Central memory CD8-positive, alpha-beta T cell (primary cell): ENCODE results near the gene ALDH1L1.

Experiments
- ATAC-seq: fragments of 150-1000 bp; cut with Tn5 transposase; replicated peaks from 2 replicates; pipeline ENCODE4 v1.10.0; 2022; ENCODE audit warnings: mild to moderate bottlenecking, moderate FRiP score, moderate number of reproducible peaks; ENCODE audit not compliant: poor library complexity, severe bottlenecking; ENCODE audit errors: extremely low read depth
- DNase-seq, 2 donors: peaks; one replicate each; pipeline ENCODE4 v3.0.0; 2021; ENCODE audit warnings: low spot score in 2 of 2
- H3K27ac Mint-ChIP-seq: one replicate; pipeline ENCODE4 v1.8.0; 2022; ENCODE audit warnings: low read depth, mild to moderate bottlenecking, moderate library complexity, mixed read lengths
- H3K27me3 Mint-ChIP-seq: one replicate; pipeline ENCODE4 v1.8.0; 2022; ENCODE audit warnings: mixed read lengths
- H3K36me3 Mint-ChIP-seq: one replicate; pipeline ENCODE4 v1.8.0; 2022; ENCODE audit warnings: mild to moderate bottlenecking, moderate library complexity, mixed read lengths; ENCODE audit not compliant: insufficient read depth
- H3K4me1 Mint-ChIP-seq: one replicate; pipeline ENCODE4 v1.8.0; 2022; ENCODE audit warnings: mixed read lengths
- H3K4me3 Mint-ChIP-seq: one replicate; pipeline ENCODE4 v1.8.0; 2022; ENCODE audit warnings: mild to moderate bottlenecking, moderate library complexity, mixed read lengths
- H3K9me3 Mint-ChIP-seq: one replicate; pipeline ENCODE4 v1.8.0; 2022; ENCODE audit warnings: mixed read lengths

ALDH1L1 gene

DNA sequence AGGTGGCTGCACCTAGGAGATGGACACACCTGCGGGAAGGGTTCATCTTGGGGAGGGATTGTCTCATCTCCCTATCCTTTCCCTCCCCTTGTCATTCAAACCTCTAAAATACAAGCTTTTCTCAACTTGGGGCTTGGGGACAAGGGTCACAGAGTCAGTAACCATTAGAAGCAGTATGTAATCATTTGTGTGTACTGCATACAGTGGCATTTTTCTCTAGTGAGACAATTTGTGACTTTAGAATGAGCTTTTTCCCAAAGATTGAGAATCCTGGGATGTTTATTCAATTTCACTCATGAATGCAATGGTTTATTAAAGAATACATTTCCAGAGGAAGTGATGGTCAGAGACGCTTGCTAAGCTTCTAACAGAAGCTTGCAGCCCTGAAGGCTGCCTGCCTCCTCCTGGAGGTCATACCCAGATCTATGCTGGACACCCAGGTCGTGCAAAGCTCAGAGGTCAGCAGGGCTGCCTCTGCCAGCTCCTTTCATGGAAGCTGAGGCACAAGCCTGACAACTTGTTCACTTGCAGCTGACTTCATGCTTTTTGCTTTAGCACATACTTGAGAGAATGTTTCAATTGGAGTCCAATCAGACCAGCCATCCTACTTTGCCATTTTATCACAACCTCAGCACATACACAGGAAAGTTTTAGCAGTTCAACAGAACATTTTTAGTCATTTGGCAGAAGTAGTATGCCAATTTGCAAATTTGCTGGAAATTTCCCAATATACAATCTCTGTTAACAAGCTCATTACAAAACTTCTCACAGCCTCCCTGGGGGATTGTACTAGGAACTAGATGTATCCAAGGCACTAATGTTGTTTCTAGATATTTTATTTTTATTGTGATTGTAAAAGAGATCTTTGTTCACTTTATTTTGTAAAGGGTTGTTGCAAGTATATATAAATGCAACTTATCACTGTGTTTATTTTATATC is 25.6 kb upstream of the ALDH1L1 start:
- peaks cover 68% of the 10 kb centered on the region for H3K27me3 Mint-ChIP-seq
- no peak for ATAC-seq
- H3K4me1 Mint-ChIP-seq, result no peaks in the 10 kb centered on the region
- DNase-seq, result no peak
- no peak overlapping the region for H3K4me3 Mint-ChIP-seq
- no peaks in the 10 kb centered on the region for H3K36me3 Mint-ChIP-seq
- no peaks in the 10 kb centered on the region for H3K9me3 Mint-ChIP-seq
- no peak overlapping the region for H3K27ac Mint-ChIP-seq

DNA sequence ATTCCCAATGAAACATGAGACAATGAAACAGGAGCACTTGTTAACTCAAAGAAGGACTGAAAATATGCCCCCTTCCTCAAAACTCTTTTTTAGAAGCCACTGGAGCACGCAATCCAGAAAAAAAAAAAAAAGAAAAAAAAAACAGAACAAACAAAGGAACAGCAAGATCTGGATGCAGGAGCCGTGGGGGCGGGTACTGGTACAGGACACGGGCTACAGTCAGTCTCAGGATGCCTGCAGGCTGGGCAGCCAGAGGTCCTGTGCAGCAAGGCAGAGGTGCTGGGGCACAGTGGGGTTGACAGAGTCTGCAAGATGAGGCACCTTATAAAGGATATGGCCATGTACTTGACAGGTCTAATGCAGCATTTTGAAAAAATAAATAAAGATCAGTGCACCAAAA is 22.3 kb upstream of the ALDH1L1 start:
- Mint-ChIP-seq H3K27me3 (peaks cover 45% of the 10 kb centered on the region), H3K27ac (no peak overlapping the region), H3K4me1 (no peaks in the 10 kb centered on the region), H3K36me3 (no peaks in the 10 kb centered on the region), H3K9me3 (no peaks in the 10 kb centered on the region), H3K4me3 (no peak overlapping the region)
- ATAC-seq (no peak), DNase-seq (no peak)

DNA sequence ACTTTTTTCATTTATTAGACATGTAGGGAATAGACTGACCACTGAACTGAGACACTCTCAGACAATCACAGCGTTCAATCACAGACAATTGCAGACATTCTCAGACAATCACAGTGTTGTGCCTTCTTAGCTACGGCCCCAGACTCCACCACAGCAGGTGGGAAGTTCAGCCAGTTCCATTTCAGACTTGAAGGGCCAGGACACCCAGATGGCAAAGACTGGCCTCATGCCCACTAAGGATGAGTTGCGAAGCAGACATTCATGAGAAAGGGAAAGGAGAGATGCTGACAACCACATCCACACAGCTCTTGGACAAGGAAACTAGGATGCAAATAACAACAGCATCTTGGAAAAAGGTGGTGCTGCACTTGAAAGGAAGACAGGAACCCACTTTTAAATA is 21.9 kb upstream of the ALDH1L1 start:
- ATAC-seq (no peak), DNase-seq (no peak)
- H3K9me3 Mint-ChIP-seq, result no peaks in the 10 kb centered on the region
- H3K4me3 Mint-ChIP-seq, result no peak overlapping the region
- no peaks in the 10 kb centered on the region for H3K4me1 Mint-ChIP-seq
- H3K27me3 Mint-ChIP-seq, result peaks cover 45% of the 10 kb centered on the region
- H3K27ac Mint-ChIP-seq, result no peak overlapping the region
- H3K36me3 Mint-ChIP-seq, result no peaks in the 10 kb centered on the region

DNA sequence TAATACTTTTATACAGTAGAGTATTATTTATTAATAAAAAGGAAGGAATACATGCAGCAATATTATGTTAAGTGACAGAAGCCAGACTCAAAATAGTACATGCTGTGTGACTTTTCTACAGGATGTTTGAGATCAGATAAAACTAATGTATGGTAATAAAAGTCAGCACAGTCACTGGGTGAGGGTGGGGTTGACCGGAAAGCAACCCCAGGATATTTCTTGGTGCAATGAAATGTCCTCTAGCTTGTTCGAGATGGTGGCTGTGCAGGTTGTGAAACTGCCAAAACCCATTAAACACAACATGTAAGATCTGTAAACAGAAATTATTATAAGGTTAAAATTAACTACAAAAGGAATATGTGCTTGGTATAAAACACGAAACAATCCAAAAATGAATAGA is 20.8 kb upstream of the ALDH1L1 start:
- Mint-ChIP-seq H3K4me3 (no peak overlapping the region), H3K9me3 (no peaks in the 10 kb centered on the region), H3K27me3 (peaks cover 45% of the 10 kb centered on the region), H3K36me3 (no peaks in the 10 kb centered on the region), H3K4me1 (no peaks in the 10 kb centered on the region), H3K27ac (no peak overlapping the region)
- ATAC-seq (no peak), DNase-seq (no peak)

DNA sequence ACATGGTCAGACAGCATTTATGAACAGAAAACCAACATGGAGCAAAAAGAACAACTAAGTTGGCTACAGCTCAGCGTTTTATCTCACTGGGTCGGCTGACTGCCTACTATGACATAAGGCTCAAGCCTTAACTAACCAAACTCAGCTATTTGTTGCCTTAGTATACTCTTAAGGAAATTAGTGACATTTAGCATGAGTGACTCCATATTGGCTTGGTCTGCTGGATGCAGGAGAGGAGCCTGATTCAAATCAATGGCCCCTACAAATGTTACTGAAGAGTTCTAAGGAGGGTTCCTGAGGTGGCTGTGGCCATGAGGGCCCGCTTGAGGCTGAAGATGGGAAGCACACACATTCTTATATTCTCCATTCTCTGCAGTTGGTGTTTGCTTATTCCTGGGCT is 20.1 kb upstream of the ALDH1L1 start:
- Mint-ChIP-seq H3K27ac (no peak overlapping the region), H3K27me3 (peaks cover 45% of the 10 kb centered on the region), H3K4me3 (no peak overlapping the region), H3K36me3 (no peaks in the 10 kb centered on the region), H3K4me1 (no peaks in the 10 kb centered on the region), H3K9me3 (no peaks in the 10 kb centered on the region)
- no peak for DNase-seq
- no peak for ATAC-seq

DNA sequence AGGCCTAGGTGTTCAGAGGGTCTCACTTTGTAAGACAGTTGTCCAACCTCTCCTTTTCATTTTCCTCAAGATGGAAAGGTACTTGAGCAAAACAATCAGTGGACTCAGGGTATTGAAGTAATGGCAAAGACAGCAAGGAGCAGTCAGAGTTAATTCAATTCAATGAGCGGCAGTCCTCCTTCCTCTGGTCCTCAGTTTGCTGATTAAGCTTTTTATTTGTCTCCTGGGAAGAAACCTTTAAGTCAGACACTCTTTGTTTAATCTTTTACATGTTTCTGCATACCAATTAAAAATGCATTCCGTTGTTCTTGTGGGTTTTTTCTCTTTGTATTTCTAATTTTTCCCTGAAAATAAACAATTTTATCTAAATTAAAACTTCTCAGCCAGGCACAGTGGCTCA is 18.9 kb upstream of the ALDH1L1 start:
- Mint-ChIP-seq H3K4me1 (no peaks in the 10 kb centered on the region), H3K4me3 (no peak overlapping the region), H3K27ac (no peak overlapping the region), H3K36me3 (no peaks in the 10 kb centered on the region), H3K9me3 (no peaks in the 10 kb centered on the region), H3K27me3 (peaks cover 34% of the 10 kb centered on the region)
- no peak for DNase-seq
- no peak for ATAC-seq

DNA sequence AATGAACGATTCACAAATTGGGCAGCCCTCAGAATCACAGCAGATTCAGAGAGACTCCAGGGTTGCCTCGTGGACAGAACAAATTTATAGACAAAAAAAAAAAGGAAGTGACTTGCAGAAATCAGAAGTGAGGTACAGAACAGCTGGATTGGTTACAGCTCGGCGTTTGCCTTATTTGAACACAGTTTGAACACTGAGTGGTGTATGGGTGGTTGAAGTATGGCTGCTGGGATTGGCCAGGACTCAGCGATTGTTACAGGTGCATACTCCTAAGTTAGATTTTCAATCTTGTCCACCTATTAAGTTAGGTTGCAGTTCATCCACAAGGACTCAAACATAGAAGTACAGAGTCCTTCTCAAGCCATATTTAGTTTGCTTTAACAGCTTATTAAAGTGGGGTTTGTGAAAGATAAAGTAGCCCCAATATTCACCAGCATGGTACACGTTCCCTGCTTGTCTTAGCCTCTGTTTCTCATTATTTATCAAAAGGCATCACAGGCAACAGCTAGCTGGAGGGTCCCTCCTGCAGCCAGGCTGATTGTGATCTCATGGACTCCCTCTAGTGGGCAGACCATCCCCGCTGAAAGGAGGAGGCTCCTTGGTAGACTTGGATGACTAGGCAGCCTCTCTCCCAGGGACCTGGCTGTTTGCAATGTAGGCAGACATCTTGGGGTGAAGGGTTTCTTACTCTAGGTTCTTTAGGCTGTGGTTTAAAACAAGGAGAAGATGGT is 17.6 kb upstream of the ALDH1L1 start:
- Mint-ChIP-seq H3K27me3 (peaks cover 21% of the 10 kb centered on the region), H3K4me1 (no peaks in the 10 kb centered on the region), H3K9me3 (no peaks in the 10 kb centered on the region), H3K27ac (no peak overlapping the region), H3K4me3 (no peak overlapping the region), H3K36me3 (no peaks in the 10 kb centered on the region)
- ATAC-seq (peak; percentile 46), DNase-seq (peak in 1 of 2 donors; percentile 20)

DNA sequence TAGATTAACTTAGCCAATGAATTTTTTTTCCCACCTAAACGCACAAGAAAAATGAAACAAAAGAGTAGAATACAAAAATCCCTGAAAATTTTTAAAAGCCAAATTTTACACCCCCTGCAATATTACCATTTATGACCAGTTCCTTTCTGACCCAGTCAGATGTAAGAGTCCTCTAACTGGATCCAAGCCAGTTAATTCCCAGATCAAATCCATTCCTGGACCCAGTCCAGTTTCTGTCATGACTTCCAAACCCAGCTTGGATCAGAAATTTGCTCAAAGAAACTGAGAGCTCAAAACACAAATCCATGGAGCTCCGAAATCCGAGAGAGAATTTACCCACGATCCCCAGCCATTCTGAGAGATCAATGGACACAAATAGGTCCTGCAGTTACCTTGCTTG is 17.0 kb upstream of the ALDH1L1 start:
- H3K36me3 Mint-ChIP-seq, result no peaks in the 10 kb centered on the region
- no peaks in the 10 kb centered on the region for H3K9me3 Mint-ChIP-seq
- no peak overlapping the region for H3K27ac Mint-ChIP-seq
- H3K27me3 Mint-ChIP-seq, result peaks cover 14% of the 10 kb centered on the region
- H3K4me3 Mint-ChIP-seq, result no peak overlapping the region
- no peak for ATAC-seq
- DNase-seq, result no peak
- no peaks in the 10 kb centered on the region for H3K4me1 Mint-ChIP-seq

DNA sequence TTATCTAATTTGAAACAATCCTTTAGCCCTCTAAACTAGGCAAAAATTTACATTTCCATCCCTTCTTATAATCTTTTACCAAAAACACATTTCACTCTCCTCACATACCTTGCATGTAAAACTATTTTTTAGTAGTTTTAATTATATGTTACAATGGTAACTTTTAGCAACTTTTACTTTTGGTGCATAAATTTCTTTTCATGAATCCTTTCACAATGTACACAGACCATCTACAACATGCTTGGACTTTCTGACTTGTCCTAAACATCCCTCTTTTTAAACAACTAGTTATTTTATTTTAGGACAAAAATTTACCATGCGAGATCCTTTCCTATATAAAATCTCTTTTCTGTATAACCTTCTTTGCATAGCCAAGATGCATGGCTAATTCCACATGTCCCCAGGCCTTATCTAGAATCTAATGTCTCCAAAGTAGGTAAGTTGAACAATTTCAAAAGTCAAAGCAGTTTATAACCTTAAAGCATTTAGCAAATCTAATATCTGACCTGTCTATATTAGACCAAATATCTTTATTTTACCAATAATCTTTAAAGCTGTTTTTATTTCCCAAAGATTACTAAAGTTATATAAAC is 14.4 kb upstream of the ALDH1L1 start:
- ATAC-seq (no peak), DNase-seq (no peak)
- Mint-ChIP-seq H3K9me3 (no peaks in the 10 kb centered on the region), H3K27me3 (peaks cover 1% of the 10 kb centered on the region), H3K4me1 (no peaks in the 10 kb centered on the region), H3K27ac (no peak overlapping the region), H3K4me3 (no peak overlapping the region), H3K36me3 (no peaks in the 10 kb centered on the region)

DNA sequence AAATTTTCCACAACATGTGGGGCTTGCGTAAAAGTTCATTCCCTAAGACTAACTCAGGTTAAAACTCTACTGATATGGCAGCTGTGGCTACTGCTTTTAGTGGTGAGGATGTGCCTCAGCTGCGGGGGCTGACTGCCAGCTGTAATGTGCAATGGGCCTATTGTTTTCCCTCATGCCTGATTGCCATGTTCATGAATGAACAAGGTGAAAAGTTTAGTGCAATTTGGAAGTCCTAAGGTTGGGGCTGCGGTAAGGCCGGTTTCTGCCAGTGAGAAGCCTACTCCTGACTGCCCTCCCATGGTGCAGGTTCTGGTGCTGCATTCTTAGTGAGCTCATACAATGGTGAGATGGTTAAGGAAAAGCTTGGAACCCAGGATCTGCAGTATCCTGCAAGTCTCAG is 10.9 kb upstream of the ALDH1L1 start:
- ATAC-seq (no peak), DNase-seq (no peak)
- H3K36me3 Mint-ChIP-seq, result no peaks in the 10 kb centered on the region
- no peaks in the 10 kb centered on the region for H3K4me1 Mint-ChIP-seq
- peaks cover 14% of the 10 kb centered on the region for H3K27me3 Mint-ChIP-seq
- H3K27ac Mint-ChIP-seq, result no peak overlapping the region
- no peak overlapping the region for H3K4me3 Mint-ChIP-seq
- no peaks in the 10 kb centered on the region for H3K9me3 Mint-ChIP-seq

DNA sequence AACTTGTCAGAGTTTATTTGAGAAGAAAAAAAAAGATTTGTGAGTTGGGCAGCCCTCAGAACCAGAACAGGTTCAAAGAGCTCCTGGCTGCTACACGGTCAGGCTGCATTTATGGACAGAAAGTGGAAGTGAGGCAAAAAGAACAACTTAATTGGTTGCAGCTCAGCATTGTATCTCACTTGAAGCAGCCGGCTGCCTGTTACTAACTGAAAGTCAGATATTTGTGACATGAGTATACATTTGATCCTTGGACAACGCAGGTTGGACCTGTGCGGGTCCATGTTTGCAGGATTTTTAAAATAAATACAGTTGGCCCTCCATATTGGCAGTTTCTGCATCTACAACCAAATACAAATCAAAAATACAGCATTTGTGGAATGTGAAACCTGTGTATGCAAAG is 7.5 kb upstream of the ALDH1L1 start:
- H3K9me3 Mint-ChIP-seq, result no peaks in the 10 kb centered on the region
- DNase-seq (no peak), ATAC-seq (no peak)
- H3K27ac Mint-ChIP-seq, result no peak overlapping the region
- no peak overlapping the region for H3K4me3 Mint-ChIP-seq
- H3K27me3 Mint-ChIP-seq, result peaks cover 43% of the 10 kb centered on the region
- H3K4me1 Mint-ChIP-seq, result no peaks in the 10 kb centered on the region
- peaks cover 2% of the 10 kb centered on the region for H3K36me3 Mint-ChIP-seq

DNA sequence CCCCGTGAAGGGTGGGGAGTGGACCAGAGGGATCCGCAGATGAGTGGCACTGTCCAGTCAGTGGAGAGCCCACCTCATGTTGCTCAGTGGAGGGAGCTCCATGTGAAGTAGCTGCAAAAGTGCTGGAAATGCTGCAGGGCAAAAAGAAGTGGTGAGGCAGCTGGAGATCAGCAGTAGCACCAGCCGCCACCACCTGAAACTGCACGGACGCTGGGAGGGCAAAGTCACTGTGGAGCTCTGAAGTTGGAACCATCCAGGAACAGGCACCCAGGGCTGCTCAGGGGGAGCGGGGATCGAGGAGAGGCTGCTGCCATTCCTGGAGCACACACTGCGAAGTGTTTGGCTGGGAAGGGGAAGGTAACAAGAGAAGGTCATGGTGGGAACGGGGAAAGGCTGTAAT is 6.4 kb upstream of the ALDH1L1 start:
- H3K27me3 Mint-ChIP-seq, result peaks cover 55% of the 10 kb centered on the region
- H3K4me1 Mint-ChIP-seq, result no peaks in the 10 kb centered on the region
- H3K4me3 Mint-ChIP-seq, result no peak overlapping the region
- peaks cover 2% of the 10 kb centered on the region for H3K36me3 Mint-ChIP-seq
- no peak overlapping the region for H3K27ac Mint-ChIP-seq
- H3K9me3 Mint-ChIP-seq, result no peaks in the 10 kb centered on the region
- ATAC-seq, result no peak
- DNase-seq, result no peak

DNA sequence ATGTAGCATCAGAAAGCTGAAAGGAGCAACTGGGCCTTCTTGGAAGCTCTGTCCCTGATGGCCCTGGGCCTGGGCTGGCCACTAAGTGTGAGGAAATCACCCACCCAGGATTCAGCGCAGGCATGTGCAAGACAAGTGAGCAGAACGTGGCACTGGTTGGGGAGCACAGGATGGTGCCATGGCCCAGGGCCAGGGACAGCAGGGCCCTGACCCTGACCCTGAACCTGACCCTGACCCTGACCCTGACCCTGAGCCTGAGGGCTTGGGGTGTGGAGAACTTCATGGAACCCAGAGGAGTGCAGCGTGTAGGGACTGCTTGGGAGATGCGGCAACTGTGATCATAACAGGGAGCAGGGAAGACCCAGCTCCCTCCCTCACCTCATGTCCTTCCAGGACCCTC is 5.9 kb upstream of the ALDH1L1 start:
- Mint-ChIP-seq H3K4me1 (no peaks in the 10 kb centered on the region), H3K4me3 (no peak overlapping the region), H3K36me3 (peaks cover 2% of the 10 kb centered on the region), H3K27ac (no peak overlapping the region), H3K27me3 (peaks cover 60% of the 10 kb centered on the region), H3K9me3 (no peaks in the 10 kb centered on the region)
- DNase-seq (no peak), ATAC-seq (no peak)
